HG03460 (cell line): ENCODE measurements around the gene BIRC3.
"Not testable (repeated sequence)": the region's sequence is repeated elsewhere in the genome, so short reads cannot be mapped to it uniquely, and the experiment has no call there.

ENCODE experiments used
- ATAC-seq: cut with Tn5 transposase; IDR thresholded peaks from one replicate; pipeline ENCODE4 v1.9.1; 2021; ENCODE audit not compliant: unreplicated experiment

The BIRC3 gene

GRCh38 chr11:102323542-102324251 is 6.4 kb downstream of the BIRC3 start:
- ATAC-seq: no peak

GRCh38 chr11:102325088-102325487 is 7.8 kb downstream of the BIRC3 start:
- no peak for ATAC-seq

- no peak for ATAC-seq
Measured at GRCh38 chr11:102328748-102329147, 11.5 kb downstream of the BIRC3 start.

GRCh38 chr11:102330231-102330630 is 12.9 kb downstream of the BIRC3 start:
- ATAC-seq: no peak

GRCh38 chr11:102331341-102331740 is 14.1 kb downstream of the BIRC3 start:
- no peak for ATAC-seq

GRCh38 chr11:102332611-102332994 is 15.3 kb downstream of the BIRC3 start:
- no peak for ATAC-seq

- ATAC-seq: no peak
Measured at GRCh38 chr11:102338479-102339010, 21.3 kb downstream of the BIRC3 start.

- not testable (repeated sequence) for ATAC-seq
Measured at GRCh38 chr11:102341311-102341710, 24.0 kb downstream of the BIRC3 start.

GRCh38 chr11:102341844-102342318 is 24.6 kb downstream of the BIRC3 start:
- peak; percentile 38 for ATAC-seq

GRCh38 chr11:102343809-102344208 is 26.5 kb downstream of the BIRC3 start:
- no peak for ATAC-seq

- ATAC-seq: no peak
Measured at GRCh38 chr11:102345904-102346303, 28.6 kb downstream of the BIRC3 start.

- no peak for ATAC-seq
Measured at GRCh38 chr11:102346456-102346747, 29.1 kb downstream of the BIRC3 start.

- peak; percentile 86 for ATAC-seq
Measured at GRCh38 chr11:102346748-102347461, 29.6 kb downstream of the BIRC3 start, which contains the start of gene BIRC2. TSS of gene BIRC2 (plus strand) at chr11:102347214. CDS start at chr11:102349855, 2,641 bp downstream.

- ATAC-seq: peak; percentile 21
Measured at GRCh38 chr11:102347462-102348370, 30.4 kb downstream of the BIRC3 start.

GRCh38 chr11:102357116-102357515 is 39.8 kb downstream of the BIRC3 start:
- ATAC-seq: no peak

GRCh38 chr11:102359372-102359771 is 42.1 kb downstream of the BIRC3 start:
- no peak for ATAC-seq

- ATAC-seq: no peak
Measured at GRCh38 chr11:102360681-102361080, 43.4 kb downstream of the BIRC3 start.

- ATAC-seq: peak; percentile 98
Measured at GRCh38 chr11:102361086-102362031, 44.1 kb downstream of the BIRC3 start.

GRCh38 chr11:102364991-102365390 is 47.7 kb downstream of the BIRC3 start:
- ATAC-seq: no peak

- ATAC-seq: no peak
Measured at GRCh38 chr11:102367364-102367763, 50.1 kb downstream of the BIRC3 start.
